Body of pancreas (tissue), 4 donors: ENCODE data around the gene LRG1. TPM values are rescaled to one million over a fixed set of nuclear protein-coding genes. Genes with fewer than 3 reads are reported as not detected.

Source experiments
- ATAC-seq: fragments of 150-250 bp; one replicate; pipeline ENCODE4 v1.9.1; 2016
- DNase-seq, 4 donors: peaks; one replicate each; pipeline ENCODE4 v3.0.0-alpha.2; 2019
- H3K27ac ChIP-seq, 4 donors: fragments of 200-600 bp; sonication (generic); 1 replicate in 3 of 4; 2 replicates in 1 of 4; pipeline versions ENCODE4 v1.5.1 to v1.6.1; 2016 to 2019; ENCODE audit warnings: mild to moderate bottlenecking in 1 of 4, mixed read lengths in 1 of 4, moderate library complexity in 1 of 4
- H3K27me3 ChIP-seq, 2 donors: fragments of 200-600 bp; sonication (generic); one replicate each; pipeline ENCODE4 v1.6.0; 2016; ENCODE audit warnings: mild to moderate bottlenecking in 1 of 2
- H3K36me3 ChIP-seq, 2 donors: fragments of 200-600 bp; sonication (generic); replicated peaks in 1 of 2; 2 replicates each; pipeline ENCODE4 v1.5.1; 2016; ENCODE audit warnings: low read depth in 2 of 2; ENCODE audit not compliant: insufficient read depth in 1 of 2
- H3K4me1 ChIP-seq: fragments of 200-600 bp; sonication (generic); one replicate; pipeline ENCODE4 v1.6.0; 2016
- H3K4me3 ChIP-seq, 2 donors: fragments of 200-600 bp; sonication (generic); 1 replicate in 1 of 2; 2 replicates in 1 of 2; pipeline ENCODE4 v1.5.1; 2016 to 2019
- H3K9me3 ChIP-seq, 3 donors: fragments of 200-600 bp; sonication (generic); 1 replicate in 2 of 3; 2 replicates in 1 of 3; pipeline ENCODE4 v1.5.1; 2016
- CTCF ChIP-seq, 7 experiments: fragments of 450-650 bp in 4 of 7; fragments of 200-600 bp in 3 of 7; sonication (generic) in 3 of 7; IDR thresholded peaks; one replicate each; pipeline ENCODE4 v1.5.1; 2016 to 2019; ENCODE audit warnings: antibody characterized with exemption in 7 of 7
- POLR2A ChIP-seq, 3 donors: fragments of 450-650 bp; IDR thresholded peaks; one replicate each; pipeline ENCODE4 v1.6.1; 2016; ENCODE audit warnings: antibody characterized with exemption in 3 of 3, mild to moderate bottlenecking in 2 of 3
- WGBS, 2 donors: methylation state at CpG; one replicate each; pipeline ENCODE4 v1.1.5; 2017; 5-methylcytosine and 5-hydroxymethylcytosine counted together
- intact Hi-C: fragments of 100-400 bp; cut with DNase I; formaldehyde crosslinking; loops from one replicate; pipeline ENCODE4 v1.15.1; 2023
- total RNA-seq, 2 donors: library from RNA; depleted of rRNA; stranded (reverse); fragments of >200 nt; gene quantifications; one replicate each; pipeline ENCODE4 v1.1.0, GENCODE V29; 2016

Gene LRG1
- total RNA-seq, 2 donors from 2014 or later: 8.8 to 21.1 TPM

GRCh38 chr19:4559569-4559968 is 19.7 kb upstream of the LRG1 start, which contains the start of gene SEMA6B:
TSS of gene SEMA6B (minus strand) at chr19:4559684. CDS start at chr19:4558457, 1,227 bp downstream.
- H3K36me3 ChIP-seq: no peaks in the 10 kb centered on the region
- no peaks in the 10 kb centered on the region for H3K27me3 ChIP-seq
- intact Hi-C loops: no loop called here
- ATAC-seq: no peak
- no peak for TF ChIP-seq CTCF (IDR thresholded peaks at IDR 0.05)
- TF ChIP-seq POLR2A (IDR thresholded peaks at IDR 0.05): peak in 1 of 3 donors; percentile 41
- H3K4me3 ChIP-seq: no peak within 1 kb of the TSS
- H3K27ac ChIP-seq: peak within 1 kb of the TSS in 2 of 4 donors; percentile 18 to 48
- 61 to 78% methylated on average over 8 to 13 of the region's 13 CpGs for WGBS, 2 donors
- peak in 2 of 4 donors; percentile 24 to 66 for DNase-seq
- peaks cover 5% of the 10 kb centered on the region for H3K4me1 ChIP-seq
- no peaks in the 10 kb centered on the region for H3K9me3 ChIP-seq

- peak in 3 of 4 donors; percentile 41 to 61 (median 60) for DNase-seq
- no peaks in the 10 kb centered on the region for H3K27me3 ChIP-seq
- TF ChIP-seq CTCF (IDR thresholded peaks at IDR 0.05): peak; percentile 86 to 100 (median 92)
- no peak for TF ChIP-seq POLR2A (IDR thresholded peaks at IDR 0.05)
- no peak overlapping the region for H3K4me3 ChIP-seq
- intact Hi-C loops: no loop called here
- H3K36me3 ChIP-seq: no peaks in the 10 kb centered on the region
- H3K27ac ChIP-seq: peak overlapping the region in 1 of 4 donors; percentile 21
- H3K9me3 ChIP-seq: no peaks in the 10 kb centered on the region
- peaks cover 5% of the 10 kb centered on the region for H3K4me1 ChIP-seq
- 18 to 26% methylated on average over 16 to 22 of the region's 44 CpGs for WGBS, 2 donors
- no peak for ATAC-seq
Measured at GRCh38 chr19:4557971-4558941, 18.4 kb upstream of the LRG1 start.

GRCh38 chr19:4557144-4557970 is 17.5 kb upstream of the LRG1 start:
- H3K36me3 ChIP-seq: no peaks in the 10 kb centered on the region
- no peak overlapping the region for H3K27ac ChIP-seq
- ATAC-seq: no peak
- H3K4me3 ChIP-seq: no peak overlapping the region
- intact Hi-C loops: no loop called here
- no peak for DNase-seq
- WGBS, 2 donors: 69 to 76% methylated on average over 29 to 32 of the region's 33 CpGs
- H3K4me1 ChIP-seq: peaks cover 5% of the 10 kb centered on the region
- no peaks in the 10 kb centered on the region for H3K9me3 ChIP-seq
- H3K27me3 ChIP-seq: no peaks in the 10 kb centered on the region
- TF ChIP-seq CTCF (IDR thresholded peaks at IDR 0.05): peak in 4 of 7 experiments; percentile 5 to 14 (median 9)
- no peak for TF ChIP-seq POLR2A (IDR thresholded peaks at IDR 0.05)

- peak; percentile 17 for ATAC-seq
- intact Hi-C loops: no loop called here
- TF ChIP-seq POLR2A (IDR thresholded peaks at IDR 0.05) (no peak), CTCF (IDR thresholded peaks at IDR 0.05) (no peak)
Measured at GRCh38 chr19:4556597-4557127, 16.8 kb upstream of the LRG1 start.

More at GRCh38 chr19:4556597-4557127, 16.8 kb upstream of the LRG1 start:
- Histone ChIP-seq H3K36me3 (no peaks in the 10 kb centered on the region), H3K9me3 (no peaks in the 10 kb centered on the region), H3K27me3 (no peaks in the 10 kb centered on the region), H3K27ac (no peak overlapping the region), H3K4me1 (peaks cover 5% of the 10 kb centered on the region), H3K4me3 (no peak overlapping the region)
- DNase-seq: no peak
- WGBS, 2 donors: 68 to 78% methylated on average over 17 to 24 of the region's 25 CpGs
